ENCODE results near the gene TMEM266. TPM values are rescaled to one million over a fixed set of nuclear protein-coding genes. Genes with fewer than 3 reads are reported as not detected.

Gene TMEM266
- total RNA-seq, 1 donor from 2014 or later: not detected

DNA sequence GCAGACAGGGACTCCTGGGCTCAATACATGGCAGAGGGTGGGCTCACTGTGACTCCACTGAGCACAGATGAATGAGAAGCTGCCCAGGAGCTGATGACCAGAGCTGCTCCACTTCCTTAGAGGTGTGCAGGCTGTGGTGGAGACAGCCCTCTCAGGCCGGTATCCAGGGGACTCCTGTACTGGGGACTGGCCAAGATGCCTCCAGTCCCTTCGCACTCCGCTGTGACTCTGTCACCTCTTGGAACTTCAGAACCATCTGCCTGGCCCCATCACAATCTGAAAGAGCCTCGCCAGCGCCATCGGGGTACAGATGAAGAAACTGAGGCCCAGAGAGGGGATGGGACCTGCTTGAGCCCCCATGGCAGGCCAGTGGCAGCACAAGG, 140.3 kb downstream of the TMEM266 start:
- intact Hi-C loops (cut with micrococcal nuclease): no loop called here

DNA sequence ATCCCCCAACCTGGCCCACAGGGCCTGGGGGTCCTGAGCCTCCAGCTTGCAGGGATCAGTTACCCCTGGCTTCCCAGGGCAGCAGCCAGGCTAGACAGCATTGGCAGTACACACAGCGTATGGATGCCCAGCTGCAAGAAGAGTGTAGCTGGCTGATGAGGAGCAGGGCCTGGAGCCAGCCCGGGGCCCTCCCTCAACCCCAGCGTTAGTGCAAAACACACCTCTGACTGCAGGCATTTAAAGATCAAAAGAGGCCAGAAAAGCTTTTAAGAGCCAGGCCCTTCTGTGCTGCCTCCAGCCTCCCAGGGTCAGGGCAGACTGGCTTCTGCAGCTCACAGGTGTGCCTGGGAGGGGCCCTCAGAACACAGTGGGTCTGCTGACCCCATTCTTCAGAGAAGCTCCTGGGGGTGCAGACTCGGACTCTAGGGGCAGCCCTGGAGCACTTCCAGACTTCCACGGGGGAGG, 140.9 kb downstream of the TMEM266 start:
- intact Hi-C loops (cut with micrococcal nuclease): no loop called here

DNA sequence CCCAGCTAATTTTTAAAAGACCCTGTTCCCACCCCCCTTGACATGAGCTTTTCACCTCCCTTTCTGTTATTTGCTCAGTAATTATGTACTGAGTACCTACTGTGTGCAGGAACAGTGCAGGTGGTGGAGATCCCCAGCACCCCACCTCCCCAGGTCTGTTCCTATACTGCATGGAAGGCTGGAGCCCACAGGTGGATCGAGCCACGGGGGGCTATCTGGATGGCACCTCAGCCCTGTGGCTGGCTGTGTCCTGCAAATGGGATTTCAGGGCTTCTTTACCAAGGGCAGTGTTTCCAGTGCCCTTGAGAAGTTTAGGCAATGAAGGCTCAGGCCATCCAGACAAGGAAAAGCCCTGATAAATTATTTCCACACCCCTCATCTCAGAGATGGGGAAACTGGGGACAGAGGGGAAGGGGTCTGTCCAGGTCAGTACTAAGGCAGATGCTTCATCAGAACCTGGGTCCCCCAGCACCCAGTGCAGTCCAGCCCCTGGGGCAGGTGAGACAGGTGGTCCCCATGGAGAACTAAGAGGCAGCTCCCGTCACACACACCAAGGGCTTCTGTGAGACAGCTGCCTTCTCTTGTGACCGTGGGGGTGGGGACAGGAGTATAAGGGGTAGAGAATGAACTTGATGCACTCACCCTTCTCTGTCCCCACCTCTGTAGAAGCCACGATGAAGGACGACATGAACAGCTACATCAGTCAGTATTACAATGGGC, 141.9 kb downstream of the TMEM266 start:
- intact Hi-C loops (cut with micrococcal nuclease): no loop called here

DNA sequence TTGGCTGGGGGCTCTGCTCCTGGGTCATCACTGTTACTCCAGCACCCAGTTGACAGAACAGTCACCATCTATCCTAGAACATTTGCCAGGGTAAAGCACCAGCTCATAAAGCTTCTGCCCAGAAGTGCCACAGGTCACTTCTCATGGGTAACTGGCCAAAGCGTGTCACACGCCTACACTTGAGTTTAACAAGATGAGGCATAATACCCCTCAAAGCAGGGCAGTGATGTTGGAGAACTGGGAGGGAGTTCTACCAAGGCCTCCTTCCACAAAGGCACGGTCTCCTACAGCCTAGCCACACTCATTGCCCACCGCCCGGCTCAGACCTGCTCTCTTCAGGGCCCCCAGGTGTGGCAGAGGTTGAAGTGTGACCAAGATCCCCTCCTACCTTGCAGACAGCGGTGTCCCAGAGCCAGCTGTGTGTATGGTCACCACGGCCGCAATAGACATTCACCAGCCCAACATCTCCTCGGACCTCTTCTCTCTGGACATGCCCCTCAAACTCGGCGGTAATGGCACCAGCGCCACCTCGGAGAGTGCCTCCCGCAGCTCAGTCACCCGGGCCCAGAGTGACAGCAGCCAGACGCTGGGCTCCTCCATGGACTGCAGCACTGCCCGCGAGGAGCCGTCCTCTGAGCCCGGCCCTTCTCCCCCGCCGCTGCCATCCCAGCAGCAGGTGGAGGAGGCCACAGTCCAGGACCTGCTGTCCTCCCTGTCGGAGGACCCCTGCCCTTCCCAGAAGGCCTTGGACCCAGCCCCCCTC, 143.7 kb downstream of the TMEM266 start:
- intact Hi-C loops (cut with micrococcal nuclease): no loop called here

DNA sequence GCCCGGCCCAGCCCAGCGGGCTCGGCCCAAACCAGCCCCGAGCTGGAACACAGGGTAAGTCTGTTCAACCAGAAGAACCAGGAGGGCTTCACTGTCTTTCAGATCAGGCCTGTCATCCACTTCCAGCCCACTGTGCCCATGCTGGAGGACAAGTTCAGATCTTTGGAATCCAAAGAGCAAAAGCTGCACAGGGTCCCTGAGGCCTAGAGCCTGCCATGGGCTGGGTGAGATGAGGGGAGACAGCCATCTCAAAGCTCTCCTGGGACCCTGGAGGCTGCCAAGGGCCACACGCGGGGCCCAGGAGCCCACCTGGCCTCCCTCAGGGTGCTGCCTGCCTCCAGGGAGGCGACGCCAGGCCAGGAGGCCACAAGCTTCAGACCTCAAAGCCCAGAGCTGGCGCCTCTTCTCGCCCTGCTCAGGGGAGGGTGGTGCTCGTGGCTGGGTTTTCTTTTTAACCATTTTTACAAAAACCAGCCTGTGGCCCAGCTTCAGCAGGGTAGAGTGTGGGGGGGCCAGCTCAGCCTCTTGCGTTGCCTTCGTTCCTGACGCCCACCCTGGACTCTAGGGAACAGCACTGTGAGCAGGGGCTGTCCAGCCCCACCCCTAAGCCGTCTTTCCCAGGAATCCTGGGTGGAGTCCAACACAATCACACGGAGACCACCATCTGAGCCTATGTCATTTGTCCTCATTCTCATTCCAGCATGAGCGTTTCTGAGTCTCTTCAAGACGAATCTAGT, 144.5 kb downstream of the TMEM266 start:
- intact Hi-C loops (cut with micrococcal nuclease): no loop called here

DNA sequence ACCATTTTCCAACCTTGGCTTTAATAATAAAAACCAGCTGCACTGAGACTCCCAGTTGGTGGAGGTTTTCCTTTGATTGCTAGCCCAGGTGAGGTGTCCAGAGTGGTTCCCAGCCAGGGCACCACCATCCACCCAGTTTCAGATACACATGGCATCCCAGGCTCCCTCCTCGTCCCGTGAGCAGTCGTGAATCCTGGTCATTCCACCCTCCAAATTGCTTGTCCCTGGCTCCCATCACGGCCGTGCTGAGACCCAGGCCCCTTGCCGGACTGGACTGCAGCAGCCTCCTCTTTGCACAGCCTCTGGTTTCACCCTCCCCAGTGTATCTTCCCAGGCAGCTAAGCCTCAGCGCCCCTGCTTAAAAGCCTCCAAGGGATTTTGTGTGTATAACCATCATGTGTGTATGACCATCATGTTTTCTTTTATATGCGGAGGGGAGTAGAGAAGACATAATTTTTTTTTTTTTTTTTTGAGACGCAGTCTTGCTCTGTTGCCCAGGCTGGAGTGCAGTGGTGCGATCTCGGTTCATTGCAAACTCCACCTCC, 145.2 kb downstream of the TMEM266 start:
- intact Hi-C loops (cut with micrococcal nuclease): no loop called here

DNA sequence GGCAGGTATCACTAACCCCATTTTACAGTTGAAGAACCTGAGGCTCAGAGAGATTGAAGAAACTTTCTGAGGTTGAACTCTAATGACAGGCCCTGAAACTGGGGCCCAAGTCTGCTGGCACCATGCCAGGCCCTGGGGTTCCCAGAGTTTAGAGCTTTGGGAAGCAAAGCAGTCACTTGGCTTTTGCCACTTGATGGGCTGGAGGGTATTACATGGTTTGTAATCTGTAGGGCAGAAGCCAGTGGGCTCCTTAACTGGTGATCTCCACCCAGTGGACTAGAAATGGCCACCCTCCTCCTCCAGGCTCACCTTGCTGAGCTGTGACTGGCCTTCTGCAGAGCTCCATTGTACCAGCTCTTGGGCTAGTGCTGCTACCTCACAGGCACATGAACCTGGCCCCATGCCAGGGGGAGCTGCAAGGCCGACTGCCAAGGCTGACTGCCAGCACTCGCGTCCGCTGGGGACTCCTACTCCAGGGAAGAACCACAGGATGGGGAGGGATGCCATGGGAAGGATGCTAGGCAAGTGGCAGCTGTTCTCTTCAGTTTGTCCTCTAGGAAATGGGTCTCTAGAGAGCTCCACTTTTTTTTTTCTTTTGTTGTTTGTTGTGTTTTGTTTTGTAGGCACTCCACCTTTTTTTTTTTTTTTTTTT, 146.7 kb downstream of the TMEM266 start:
- intact Hi-C loops (cut with micrococcal nuclease): no loop called here

DNA sequence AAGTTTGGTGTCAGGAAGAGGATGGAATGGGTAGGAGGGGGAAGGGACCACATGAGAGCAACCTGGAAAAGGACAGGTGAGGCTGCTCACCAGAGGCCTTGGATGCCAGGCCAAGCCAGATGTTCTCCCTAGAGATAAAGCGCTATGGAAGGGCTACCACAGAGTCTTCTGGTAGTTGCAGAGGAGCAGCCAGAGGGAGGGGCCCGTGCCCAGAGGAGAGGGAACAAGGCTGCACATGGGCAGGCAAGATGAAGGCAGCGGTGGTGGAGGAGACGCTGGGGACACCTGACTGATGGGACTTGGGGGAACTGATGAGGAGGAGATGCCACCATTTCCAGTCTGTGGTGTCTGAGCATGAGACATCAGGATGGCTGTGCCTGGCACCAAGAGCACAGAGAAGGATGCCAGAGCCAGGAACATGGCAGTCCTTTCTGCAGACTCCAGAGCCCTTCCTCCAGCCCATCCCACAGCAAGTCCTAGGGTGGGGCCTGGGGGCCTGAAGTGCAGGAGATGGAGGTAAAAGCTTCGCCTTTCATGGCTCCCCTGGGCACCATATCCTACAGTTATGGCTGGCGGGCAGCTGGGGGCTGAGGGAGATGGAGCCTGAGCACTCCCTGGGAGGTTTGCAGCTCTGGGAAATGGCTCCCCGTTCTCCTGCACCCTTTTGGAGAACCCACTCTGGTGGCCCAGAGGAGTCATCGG, 148.4 kb downstream of the TMEM266 start:
- intact Hi-C loops (cut with micrococcal nuclease): no loop called here

DNA sequence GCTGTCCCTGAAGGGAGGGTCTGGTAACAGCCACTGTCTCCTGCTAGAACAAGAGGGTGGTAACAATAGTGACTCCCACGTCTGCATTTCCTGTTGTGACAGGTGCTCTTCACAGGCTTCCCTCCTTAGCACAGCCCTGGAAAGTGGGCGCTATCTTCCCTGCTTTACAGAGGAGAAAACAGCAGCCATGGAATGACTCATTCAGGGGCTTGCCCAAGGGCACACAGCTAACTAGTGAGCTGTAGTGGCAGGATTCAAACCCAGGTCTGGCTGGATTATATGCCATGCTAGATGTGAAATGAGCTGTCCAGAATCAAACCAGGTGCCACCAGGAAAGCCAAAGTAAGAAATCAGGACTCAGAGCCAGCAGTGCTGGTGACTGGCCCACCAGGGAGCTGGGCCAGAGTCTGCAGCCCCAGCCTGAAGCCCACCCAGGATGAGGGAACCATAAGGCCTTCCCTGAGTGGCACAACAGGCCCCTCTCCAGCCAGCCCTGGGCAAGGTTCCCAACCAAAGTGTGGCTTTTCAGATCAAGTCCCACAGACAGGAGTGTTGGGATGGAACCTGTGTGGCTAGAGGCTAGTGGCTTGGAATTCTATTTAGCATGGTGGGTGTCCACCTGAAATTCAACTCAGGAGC, 149.1 kb downstream of the TMEM266 start:
- intact Hi-C loops (cut with micrococcal nuclease): no loop called here

DNA sequence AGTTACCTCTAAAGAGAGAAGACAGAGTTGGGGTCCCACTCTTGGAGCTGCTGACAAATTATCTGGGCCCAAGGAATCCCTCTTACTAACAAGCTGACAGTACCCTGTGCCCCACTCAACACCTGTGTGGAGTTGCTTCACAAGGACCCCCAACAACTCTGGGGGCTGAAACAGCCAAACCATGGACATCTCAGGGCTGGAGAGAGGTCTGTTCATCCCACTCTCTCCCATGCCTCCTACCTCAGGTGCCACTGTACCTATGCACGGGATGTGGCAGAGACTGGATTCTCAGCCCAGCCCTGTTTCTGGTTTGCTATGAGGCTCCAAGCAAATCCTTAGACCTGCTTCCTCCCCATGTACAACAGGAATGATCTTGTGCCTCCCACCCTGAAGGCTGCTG, 149.7 kb downstream of the TMEM266 start:
- intact Hi-C loops (cut with micrococcal nuclease): no loop called here

DNA sequence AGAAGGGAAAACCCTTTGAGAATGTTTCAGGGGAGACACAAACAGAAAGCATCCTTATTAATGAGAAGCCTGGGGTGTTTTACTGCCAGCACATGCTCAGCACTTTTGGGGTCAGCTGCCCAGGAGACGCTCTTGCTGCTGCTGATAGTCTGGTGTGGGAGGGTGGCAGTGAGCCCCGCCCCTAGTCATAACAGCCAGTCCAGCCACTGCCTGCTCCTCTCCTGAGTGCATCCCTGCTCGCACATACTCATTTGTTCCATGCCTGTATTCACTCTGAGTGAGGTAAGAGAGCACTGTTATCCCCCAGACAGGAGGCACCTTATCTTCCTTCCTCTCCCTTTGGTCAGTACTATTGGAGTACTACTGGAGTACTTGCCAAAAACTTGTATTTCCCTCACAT, 150.2 kb downstream of the TMEM266 start:
- intact Hi-C loops (cut with micrococcal nuclease): no loop called here

DNA sequence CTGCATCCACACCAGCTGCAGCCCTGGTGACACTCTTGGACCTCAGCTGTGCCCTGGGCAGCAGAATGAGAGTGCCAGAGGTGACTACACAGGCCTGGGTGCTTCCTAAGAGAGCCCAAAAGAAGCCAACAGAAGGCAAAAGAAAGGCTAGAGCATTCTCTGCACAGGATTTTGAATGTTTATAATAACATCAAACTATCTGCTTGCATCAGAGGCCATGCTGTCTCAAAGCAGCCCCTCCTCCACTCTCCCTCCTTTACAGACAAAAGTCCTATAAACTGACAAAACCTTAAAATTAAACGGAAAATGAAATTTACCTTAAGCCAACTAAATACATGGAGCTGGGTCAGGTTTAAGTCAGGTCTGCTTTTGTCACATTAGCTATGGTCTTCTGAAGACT, 155.8 kb downstream of the TMEM266 start:
- intact Hi-C loops (cut with micrococcal nuclease): no loop called here

DNA sequence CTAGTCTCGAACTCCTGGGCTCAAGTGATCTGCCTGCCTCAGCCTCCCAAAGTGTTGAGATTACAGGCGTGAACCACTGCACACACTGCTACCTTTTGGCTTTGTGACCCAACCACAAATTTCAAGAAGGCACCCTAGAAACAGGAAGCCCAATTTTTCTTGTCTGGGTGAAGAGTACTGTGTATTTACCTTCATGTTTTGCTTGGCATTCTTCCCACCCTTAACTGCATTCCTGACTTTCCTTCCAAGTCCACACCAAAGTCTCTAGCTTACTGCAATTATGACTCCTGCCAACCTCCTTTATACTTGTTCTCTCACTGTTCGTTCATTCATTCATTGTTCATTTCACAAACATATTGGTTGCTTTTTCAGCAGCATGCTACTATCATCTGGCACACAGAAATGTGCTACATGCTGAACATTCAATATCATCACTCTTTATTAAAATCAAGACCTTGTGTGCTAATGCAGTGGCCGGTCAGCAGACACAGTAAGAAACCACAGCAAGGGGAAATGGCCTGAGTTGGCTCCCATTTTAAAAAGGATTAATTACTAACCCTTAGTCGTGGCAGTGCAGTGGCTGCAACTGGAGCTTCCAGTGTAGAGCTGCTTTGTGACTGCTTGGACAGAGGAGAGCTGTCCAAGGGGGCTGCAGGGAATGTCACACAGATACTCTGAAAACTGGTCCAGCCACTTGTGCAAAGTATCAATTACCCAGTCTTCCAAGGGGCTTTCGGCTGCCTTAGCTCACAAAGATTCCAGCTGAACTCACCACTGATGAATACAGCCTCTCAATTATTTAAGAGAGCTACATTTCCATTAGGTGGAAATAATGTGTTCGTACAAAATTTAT, 157.5 kb downstream of the TMEM266 start:
- intact Hi-C loops (cut with micrococcal nuclease): no loop called here

DNA sequence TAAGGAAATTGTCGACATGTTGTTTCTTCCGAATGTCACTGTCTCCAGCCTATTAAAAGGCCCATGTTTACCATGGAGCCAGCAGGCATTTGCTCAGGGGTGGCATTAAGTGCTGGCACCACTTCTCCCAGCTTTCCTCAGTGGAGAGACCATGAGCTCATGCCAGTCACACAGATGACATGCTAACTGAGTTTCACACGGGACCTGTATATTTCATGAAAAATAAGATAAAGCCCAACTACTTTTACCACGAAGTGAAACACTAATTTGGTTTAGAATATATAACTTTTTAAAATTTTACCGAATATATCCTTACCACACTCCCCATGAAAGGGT, 158.1 kb downstream of the TMEM266 start:
- intact Hi-C loops (cut with micrococcal nuclease): no loop called here

DNA sequence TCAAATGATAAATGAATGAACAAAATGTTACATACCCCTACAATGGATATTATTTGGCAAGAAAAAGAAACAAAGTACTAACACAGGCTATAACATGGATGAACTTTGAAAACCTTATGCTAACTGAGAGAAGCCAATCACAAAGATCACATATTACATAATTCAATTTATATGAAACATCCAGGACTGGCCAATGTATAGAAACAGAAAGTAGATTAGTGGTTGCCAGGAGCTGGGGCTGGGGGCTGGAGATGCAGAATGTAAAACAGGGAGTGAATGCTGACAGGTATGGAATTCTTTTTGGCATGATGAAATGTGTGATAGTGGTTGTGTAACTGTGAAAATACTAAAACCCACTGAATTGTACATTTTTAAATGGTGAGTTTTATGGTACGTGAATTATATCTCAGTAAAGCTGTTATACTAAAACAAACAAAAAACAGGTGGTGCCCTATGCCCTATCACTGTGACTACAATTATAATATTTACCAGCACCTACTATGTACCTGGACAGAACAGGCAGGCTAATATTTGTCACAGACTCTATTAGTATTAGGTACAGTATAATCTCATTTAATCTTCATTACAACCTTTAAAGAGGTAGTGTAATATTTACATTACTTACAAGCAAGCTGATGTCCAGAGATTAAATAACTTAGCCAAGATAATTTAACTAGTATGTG, 161.4 kb downstream of the TMEM266 start:
- intact Hi-C loops (cut with micrococcal nuclease): no loop called here

DNA sequence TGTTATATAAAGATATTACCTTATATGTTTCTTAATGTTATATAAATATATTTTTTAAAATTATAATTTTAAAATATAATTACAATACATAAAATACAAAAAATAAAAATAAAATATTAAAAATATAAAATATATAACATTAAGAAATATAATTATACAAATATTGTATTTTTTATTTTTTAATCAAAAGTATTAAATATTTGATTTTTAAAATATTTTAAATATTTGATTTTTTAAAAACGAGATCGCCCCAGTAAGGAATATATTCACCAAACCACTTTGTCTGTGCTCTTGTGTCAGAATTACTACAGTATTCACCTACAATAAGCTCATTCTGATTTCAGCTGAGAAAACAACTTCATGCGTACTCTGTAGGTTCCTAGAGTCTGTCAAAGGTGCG, 162.4 kb downstream of the TMEM266 start:
- intact Hi-C loops (cut with micrococcal nuclease): no loop called here

DNA sequence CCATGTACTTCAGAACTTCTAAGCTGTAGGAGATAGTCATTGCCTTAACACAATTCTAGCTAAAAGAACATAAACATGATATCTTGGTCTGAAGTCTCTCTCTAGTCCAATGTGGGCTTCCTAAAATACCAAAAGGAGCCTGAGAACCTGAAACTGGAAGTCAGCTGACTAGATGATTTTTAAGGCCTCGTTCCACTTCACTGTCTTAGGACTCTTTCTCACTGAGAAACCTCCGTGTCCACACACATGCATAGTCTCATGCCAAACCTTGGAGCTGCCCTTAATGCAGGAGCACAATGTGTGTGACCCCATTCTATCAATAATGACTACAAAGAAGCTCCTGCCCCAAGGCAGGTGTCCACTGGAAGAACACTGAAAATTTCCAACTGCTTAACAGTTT, 163.7 kb downstream of the TMEM266 start:
- intact Hi-C loops (cut with micrococcal nuclease): no loop called here

DNA sequence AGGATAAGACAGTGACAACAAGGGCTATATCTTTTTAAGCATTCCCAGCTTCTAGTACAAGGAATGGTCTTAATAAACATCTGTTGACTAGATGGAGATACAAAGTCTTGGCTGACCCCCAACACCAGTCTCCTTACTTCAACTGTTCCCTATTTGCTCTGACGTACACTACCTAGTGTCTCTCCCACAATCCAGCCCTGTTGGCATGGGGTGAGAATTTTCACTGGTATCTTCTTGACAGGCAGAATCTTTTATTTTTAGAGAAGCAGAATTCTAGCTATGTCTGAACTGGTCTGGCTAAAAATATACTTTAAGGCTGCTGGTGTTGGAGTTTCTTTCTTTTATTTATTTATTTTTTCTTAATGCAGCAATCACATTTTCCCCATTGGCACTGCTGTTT, 169.5 kb downstream of the TMEM266 start:
- intact Hi-C loops (cut with micrococcal nuclease): no loop called here

DNA sequence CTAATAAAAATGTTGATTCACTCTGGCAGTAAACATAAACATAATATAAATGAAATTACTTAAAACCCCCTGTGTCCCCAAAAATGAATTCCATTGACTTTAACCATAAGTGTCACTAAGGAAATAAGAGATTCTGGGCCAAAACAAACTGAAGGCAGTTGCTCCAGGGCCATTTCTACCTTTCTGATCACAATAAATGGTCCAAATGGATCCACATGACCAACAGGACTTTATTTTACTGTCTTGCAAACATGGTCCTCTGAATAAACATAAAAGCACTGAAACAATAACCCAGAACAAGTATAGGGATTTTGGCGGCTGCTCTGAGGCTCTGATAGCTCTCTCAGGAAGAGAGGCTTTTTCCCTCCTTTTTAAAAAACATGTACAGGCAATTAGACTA, 174.1 kb downstream of the TMEM266 start:
- intact Hi-C loops (cut with micrococcal nuclease): no loop called here
